Adrenal gland (tissue), 5 donors: ENCODE measurements around the gene ADK.

ENCODE experiments used
- CTCF ChIP-seq, 6 experiments: fragments of 450-650 bp in 4 of 6; fragments of 200-600 bp in 2 of 6; sonication (generic) in 1 of 6; IDR thresholded peaks; 1 replicate in 5 of 6; 2 replicates in 1 of 6; pipeline versions ENCODE4 v1.5.1 to v1.8.0; 2016 to 2021; ENCODE audit warnings: antibody characterized with exemption in 6 of 6, mild to moderate bottlenecking in 2 of 6, moderate library complexity in 1 of 6
- POLR2A ChIP-seq, 2 donors: fragments of 450-650 bp; IDR thresholded peaks; one replicate each; pipeline ENCODE4 v1.6.1; 2017; ENCODE audit warnings: antibody characterized with exemption in 2 of 2, mild to moderate bottlenecking in 2 of 2, moderate library complexity in 1 of 2
- donor health status: DM: no; HTN: no; CAD: no.

- TF ChIP-seq CTCF (IDR thresholded peaks at IDR 0.05) (no peak), POLR2A (IDR thresholded peaks at IDR 0.05) (no peak)
Measured at GRCh38 chr10:74510594-74510993, 359.6 kb downstream of the ADK start.
